EL (cell line): ENCODE measurements around the gene EXOC3L4.
"Not testable (repeated sequence)": the region's sequence is repeated elsewhere in the genome, so short reads cannot be mapped to it uniquely, and the experiment has no call there.

Experiments used
- DNase-seq: peaks from one replicate; pipeline ENCODE4 v3.0.0-alpha.2; 2016

The EXOC3L4 gene

GRCh38 chr14:103135333-103136260, 41.1 kb downstream of the EXOC3L4 start:
- DNase-seq = no peak

GRCh38 chr14:103136388-103137271, 42.1 kb downstream of the EXOC3L4 start:
- DNase-seq = peak; percentile 81

GRCh38 chr14:103137689-103138300, 43.3 kb downstream of the EXOC3L4 start:
- no peak for DNase-seq

GRCh38 chr14:103138301-103139131, 44.0 kb downstream of the EXOC3L4 start:
- no peak for DNase-seq

GRCh38 chr14:103139132-103140025, 44.9 kb downstream of the EXOC3L4 start:
- no peak for DNase-seq

- DNase-seq = no peak
Measured at GRCh38 chr14:103140316-103141109, 46.0 kb downstream of the EXOC3L4 start.

GRCh38 chr14:103141117-103141796, 46.7 kb downstream of the EXOC3L4 start:
- DNase-seq = peak; percentile 52

GRCh38 chr14:103142026-103142425, 47.5 kb downstream of the EXOC3L4 start:
- DNase-seq = no peak

GRCh38 chr14:103142721-103143302, 48.3 kb downstream of the EXOC3L4 start:
- peak; percentile 36 for DNase-seq

GRCh38 chr14:103143506-103143905, 49.0 kb downstream of the EXOC3L4 start:
- peak; percentile 71 for DNase-seq

- DNase-seq = peak; percentile 91
Measured at GRCh38 chr14:103144085-103144484, 49.6 kb downstream of the EXOC3L4 start.

GRCh38 chr14:103146141-103146709, 51.7 kb downstream of the EXOC3L4 start:
- no peak for DNase-seq

GRCh38 chr14:103149351-103150237, 55.1 kb downstream of the EXOC3L4 start:
- DNase-seq = no peak

GRCh38 chr14:103151270-103151945, 56.9 kb downstream of the EXOC3L4 start:
- DNase-seq = no peak

- DNase-seq = peak; percentile 78
Measured at GRCh38 chr14:103155010-103155409, 60.5 kb downstream of the EXOC3L4 start.

GRCh38 chr14:103155416-103155815, 60.9 kb downstream of the EXOC3L4 start:
- DNase-seq = not testable (repeated sequence)

GRCh38 chr14:103155826-103156394, 61.4 kb downstream of the EXOC3L4 start:
- DNase-seq = no peak
